Osteocyte (in vitro differentiated cells): ENCODE results near the gene KLRG1. TPM values are rescaled to one million over a fixed set of nuclear protein-coding genes. Genes with fewer than 3 reads are reported as not detected.

Experiments
- DNase-seq: peaks from one replicate; pipeline ENCODE4 v3.0.0; 2021; ENCODE audit warnings: mixed read lengths; ENCODE audit not compliant: unreplicated experiment; ENCODE audit errors: extremely low spot score
- H3K27ac Mint-ChIP-seq: one replicate; pipeline ENCODE4 v1.8.0; 2021; ENCODE audit warnings: mild to moderate bottlenecking, mixed read lengths; ENCODE audit not compliant: unreplicated experiment
- H3K27me3 Mint-ChIP-seq: one replicate; pipeline ENCODE4 v1.8.0; 2021; ENCODE audit warnings: mixed read lengths; ENCODE audit not compliant: unreplicated experiment
- H3K36me3 Mint-ChIP-seq: one replicate; pipeline ENCODE4 v1.8.0; 2021; ENCODE audit warnings: mixed read lengths; ENCODE audit not compliant: unreplicated experiment
- H3K4me1 Mint-ChIP-seq: one replicate; pipeline ENCODE4 v1.8.0; 2021; ENCODE audit warnings: mixed read lengths; ENCODE audit not compliant: unreplicated experiment
- H3K4me3 Mint-ChIP-seq: one replicate; pipeline ENCODE4 v1.8.0; 2021; ENCODE audit warnings: mild to moderate bottlenecking, moderate library complexity, mixed read lengths; ENCODE audit not compliant: unreplicated experiment
- H3K9me3 Mint-ChIP-seq: one replicate; pipeline ENCODE4 v1.8.0; 2021; ENCODE audit warnings: mixed read lengths; ENCODE audit not compliant: unreplicated experiment
- CTCF ChIP-seq: fragments of 200-600 bp; sonication (generic); IDR thresholded peaks from 2 replicates; pipeline ENCODE4 v1.5.0; 2021; ENCODE audit warnings: antibody characterized with exemption, mild to moderate bottlenecking, moderate library complexity
- total RNA-seq: library from RNA; stranded (reverse); gene quantifications from 2 replicates; pipeline ENCODE4 v1.2.1, GENCODE V29; 2021

KLRG1 gene
- total RNA-seq, 1 donor from 2014 or later = 0.94 TPM

- Mint-ChIP-seq H3K9me3 (no peaks in the 10 kb centered on the region), H3K27me3 (peaks cover 8% of the 10 kb centered on the region), H3K36me3 (no peaks in the 10 kb centered on the region), H3K4me3 (no peak overlapping the region), H3K27ac (no peak overlapping the region), H3K4me1 (no peaks in the 10 kb centered on the region)
- DNase-seq = no peak
- no peak for TF ChIP-seq CTCF
These were observed 48.1 kb downstream of the KLRG1 start for GRCh38 chr12:9037431-9037830.

DNA sequence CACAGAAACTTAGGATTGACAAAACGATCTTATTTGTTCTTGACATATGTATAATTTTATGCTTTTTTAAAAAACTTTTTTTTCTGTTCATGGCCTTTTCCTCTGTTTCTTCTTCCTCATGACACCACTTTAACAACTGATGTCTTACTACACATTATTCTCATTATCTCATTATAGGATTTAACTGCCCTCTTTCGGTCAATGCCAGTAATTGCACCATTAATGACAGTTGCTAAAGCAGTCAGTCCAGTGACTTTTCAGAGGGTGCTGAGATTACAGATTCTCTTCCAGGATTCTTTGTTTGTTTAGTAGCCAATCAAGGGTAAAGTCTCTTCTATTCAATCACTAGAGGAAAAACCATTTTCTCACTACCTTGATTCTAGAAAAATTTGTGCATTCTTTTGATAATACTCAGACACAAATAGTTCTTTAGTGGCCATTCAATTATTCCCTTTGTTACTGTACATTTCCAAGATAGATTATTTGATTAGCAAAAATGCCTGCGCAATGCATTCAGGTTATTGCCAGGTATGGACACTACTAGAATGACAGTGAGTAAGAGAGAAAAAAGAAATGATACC is 50.1 kb downstream of the KLRG1 start:
- no peak for DNase-seq
- Mint-ChIP-seq H3K27me3 (peaks cover 11% of the 10 kb centered on the region), H3K4me1 (no peaks in the 10 kb centered on the region), H3K4me3 (no peak overlapping the region), H3K9me3 (no peaks in the 10 kb centered on the region), H3K36me3 (no peaks in the 10 kb centered on the region), H3K27ac (no peak overlapping the region)
- TF ChIP-seq CTCF = peak; percentile 72

DNA sequence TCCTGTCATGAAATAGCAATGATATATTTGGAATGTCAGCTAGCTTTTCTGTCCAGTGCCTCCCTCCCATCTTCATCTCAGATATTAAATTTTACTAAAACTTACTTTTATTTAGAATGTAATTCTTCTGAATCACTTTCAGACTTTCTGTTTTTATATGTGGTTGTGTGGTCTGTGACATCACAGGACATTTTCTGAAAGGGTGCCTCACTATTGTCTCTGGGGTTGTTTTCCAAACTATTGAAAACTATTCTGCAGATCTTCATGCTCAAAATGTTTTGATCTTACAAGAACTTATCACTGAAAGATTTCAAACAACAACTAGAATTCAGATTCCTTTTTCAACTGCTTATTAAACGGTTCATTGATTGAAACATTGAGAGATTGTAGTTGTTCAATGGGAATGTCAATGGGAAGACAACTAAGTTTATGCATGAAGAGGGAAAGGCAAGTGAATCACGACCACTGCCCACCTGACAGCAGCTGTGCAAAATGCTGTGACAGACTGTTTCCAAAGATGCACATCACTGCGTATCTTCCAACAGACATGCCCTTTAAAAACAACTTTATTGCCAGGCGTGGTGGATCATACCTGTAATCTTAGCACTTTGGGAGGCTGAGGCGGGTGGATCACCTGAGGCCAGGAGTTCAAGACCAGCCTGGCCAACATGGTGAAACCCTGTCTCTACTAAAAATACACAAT is 51.3 kb downstream of the KLRG1 start:
- H3K9me3 Mint-ChIP-seq = no peaks in the 10 kb centered on the region
- no peak for DNase-seq
- H3K27ac Mint-ChIP-seq = no peak overlapping the region
- TF ChIP-seq CTCF = no peak
- H3K4me1 Mint-ChIP-seq = no peaks in the 10 kb centered on the region
- H3K27me3 Mint-ChIP-seq = peaks cover 11% of the 10 kb centered on the region
- H3K4me3 Mint-ChIP-seq = no peak overlapping the region
- no peaks in the 10 kb centered on the region for H3K36me3 Mint-ChIP-seq

DNA sequence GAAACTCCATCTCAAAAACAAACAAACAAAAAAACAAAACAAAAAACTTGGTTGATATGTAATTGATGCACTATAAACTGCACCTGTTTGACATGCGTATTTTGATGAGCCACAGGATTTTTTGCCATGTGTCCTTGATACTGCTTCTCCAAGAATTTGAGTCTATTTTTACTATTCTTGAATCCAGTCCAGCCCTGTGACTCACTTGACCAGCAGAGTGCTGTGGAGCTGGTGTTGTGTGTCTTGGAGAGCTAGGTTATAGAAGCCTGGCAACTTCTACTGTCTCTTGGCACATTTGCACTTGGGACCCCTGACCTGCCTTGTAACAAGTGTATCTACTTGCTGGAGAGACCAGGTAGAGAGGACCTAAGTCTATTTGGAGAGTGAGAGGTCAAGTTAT is 52.0 kb downstream of the KLRG1 start:
- no peak overlapping the region for H3K4me3 Mint-ChIP-seq
- H3K9me3 Mint-ChIP-seq = no peaks in the 10 kb centered on the region
- H3K27ac Mint-ChIP-seq = no peak overlapping the region
- no peaks in the 10 kb centered on the region for H3K4me1 Mint-ChIP-seq
- H3K36me3 Mint-ChIP-seq = no peaks in the 10 kb centered on the region
- DNase-seq = no peak
- peaks cover 14% of the 10 kb centered on the region for H3K27me3 Mint-ChIP-seq
- TF ChIP-seq CTCF = no peak

DNA sequence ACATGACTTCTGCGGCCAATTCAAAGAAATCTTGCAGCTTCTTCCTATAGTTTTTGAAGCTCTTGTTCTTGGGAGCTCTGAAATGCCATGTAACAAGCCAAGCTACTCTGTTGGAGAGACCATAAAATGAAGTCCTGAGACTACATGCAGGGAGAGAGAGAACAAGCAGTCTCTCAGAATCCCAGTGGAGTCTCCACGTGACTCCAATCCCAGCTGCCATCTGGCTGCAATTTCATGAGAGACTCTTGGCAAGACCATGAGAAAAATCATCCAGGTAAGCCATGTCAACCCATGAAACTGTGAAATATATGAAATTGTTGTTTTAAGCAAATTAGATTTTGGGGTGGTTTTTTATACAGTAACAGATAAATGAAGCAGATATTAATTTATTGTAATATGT is 54.4 kb downstream of the KLRG1 start:
- Mint-ChIP-seq H3K27ac (no peak overlapping the region), H3K27me3 (peaks cover 23% of the 10 kb centered on the region), H3K4me3 (no peak overlapping the region), H3K36me3 (no peaks in the 10 kb centered on the region), H3K4me1 (no peaks in the 10 kb centered on the region), H3K9me3 (no peaks in the 10 kb centered on the region)
- no peak for TF ChIP-seq CTCF
- no peak for DNase-seq
